Testis (tissue), 2 donors: ENCODE data around the gene YEATS4.

Source experiments
- POLR2A ChIP-seq: fragments of 450-650 bp; IDR thresholded peaks from one replicate; pipeline ENCODE4 v1.6.1; 2017; ENCODE audit warnings: antibody characterized with exemption, mild to moderate bottlenecking, moderate library complexity
- TF ChIP-seq, protein P1 (sequence below), 3 experiments: fragments of 450-650 bp in 2 of 3; fragments of 200-600 bp in 1 of 3; sonication (generic) in 1 of 3; IDR thresholded peaks; one replicate each; pipeline ENCODE4 v1.5.1; 2016 to 2019; ENCODE audit warnings: antibody characterized with exemption in 3 of 3, mild to moderate bottlenecking in 2 of 3, moderate library complexity in 1 of 3

DNA sequence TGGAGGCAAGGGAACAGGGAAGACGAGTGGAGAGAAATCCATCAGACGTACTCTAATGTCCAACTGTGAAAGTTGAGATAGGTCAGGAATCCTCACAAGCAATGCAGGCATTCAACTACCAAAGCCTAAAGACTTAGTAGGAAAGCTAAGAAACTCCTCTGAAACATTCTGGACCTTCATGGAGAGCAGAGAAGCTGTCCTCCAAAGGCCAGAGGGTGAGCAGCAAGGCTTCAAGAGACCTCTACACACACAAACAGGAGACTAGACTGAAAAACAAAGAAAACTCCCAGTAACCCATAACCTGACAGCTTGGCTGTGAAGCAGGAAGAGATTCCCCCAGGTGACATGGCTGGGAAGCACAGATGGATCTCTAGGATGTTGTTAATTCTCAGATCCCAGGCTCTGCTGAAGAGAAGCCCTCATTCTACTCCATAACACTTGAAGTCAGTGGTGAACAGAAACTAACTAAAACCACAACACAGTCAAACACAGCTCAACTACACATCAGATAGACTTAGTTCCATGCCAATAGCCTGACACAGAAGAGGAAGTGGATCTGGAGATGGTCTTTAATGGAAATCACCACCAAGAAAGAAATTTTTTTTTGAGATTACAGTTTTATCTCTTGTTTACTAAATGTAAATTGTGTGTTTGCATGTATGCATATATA, 34.6 kb upstream of the YEATS4 start:
- TF ChIP-seq, protein P1, sequence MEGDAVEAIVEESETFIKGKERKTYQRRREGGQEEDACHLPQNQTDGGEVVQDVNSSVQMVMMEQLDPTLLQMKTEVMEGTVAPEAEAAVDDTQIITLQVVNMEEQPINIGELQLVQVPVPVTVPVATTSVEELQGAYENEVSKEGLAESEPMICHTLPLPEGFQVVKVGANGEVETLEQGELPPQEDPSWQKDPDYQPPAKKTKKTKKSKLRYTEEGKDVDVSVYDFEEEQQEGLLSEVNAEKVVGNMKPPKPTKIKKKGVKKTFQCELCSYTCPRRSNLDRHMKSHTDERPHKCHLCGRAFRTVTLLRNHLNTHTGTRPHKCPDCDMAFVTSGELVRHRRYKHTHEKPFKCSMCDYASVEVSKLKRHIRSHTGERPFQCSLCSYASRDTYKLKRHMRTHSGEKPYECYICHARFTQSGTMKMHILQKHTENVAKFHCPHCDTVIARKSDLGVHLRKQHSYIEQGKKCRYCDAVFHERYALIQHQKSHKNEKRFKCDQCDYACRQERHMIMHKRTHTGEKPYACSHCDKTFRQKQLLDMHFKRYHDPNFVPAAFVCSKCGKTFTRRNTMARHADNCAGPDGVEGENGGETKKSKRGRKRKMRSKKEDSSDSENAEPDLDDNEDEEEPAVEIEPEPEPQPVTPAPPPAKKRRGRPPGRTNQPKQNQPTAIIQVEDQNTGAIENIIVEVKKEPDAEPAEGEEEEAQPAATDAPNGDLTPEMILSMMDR (IDR thresholded peaks at IDR 0.05): no peak
- TF ChIP-seq POLR2A: no peak
